Naive thymus-derived CD4-positive, alpha-beta T cell (primary cell): ENCODE data around the gene GCM1. TPM values are rescaled to one million over a fixed set of nuclear protein-coding genes. Genes with fewer than 3 reads are reported as not detected.

ENCODE experiments used
- ATAC-seq: fragments of 150-1000 bp; cut with Tn5 transposase; 2 replicates; pipeline ENCODE4 v1.10.0; 2021; ENCODE audit warnings: mild to moderate bottlenecking, moderate library complexity
- CTCF ChIA-PET: fragments of 350-600 bp; sonication (Branson Sonifier 250); formaldehyde crosslinking; loops from one replicate; lab custom pipeline; 2021; ENCODE audit warnings: antibody characterized with exemption; lab: Charles Lee
- POLR2A ChIA-PET: fragments of 350-600 bp; sonication (Branson Sonifier 250); formaldehyde crosslinking; loops from one replicate; lab custom pipeline; 2021; ENCODE audit warnings: antibody characterized with exemption, inconsistent platforms; lab: Charles Lee
- DNase-seq, 9 donors: peaks; one replicate each; pipeline versions ENCODE4 v3.0.0 to v3.0.0-alpha.2; 2020 to 2022; ENCODE audit warnings: mixed read lengths in 1 of 9
- H3K27ac ChIP-seq: one replicate; pipeline ENCODE4 v1.7.0; 2013; ENCODE audit warnings: mild to moderate bottlenecking, low read depth, low read length, moderate library complexity
- H3K27me3 ChIP-seq, 2 donors: one replicate each; pipeline ENCODE4 v1.7.0; 2013; ENCODE audit warnings: low read length in 2 of 2, mild to moderate bottlenecking in 2 of 2, moderate library complexity in 2 of 2; ENCODE audit not compliant: control insufficient read depth in 2 of 2, insufficient read depth in 2 of 2
- H3K36me3 ChIP-seq, 3 experiments: 1 replicate in 2 of 3; 2 replicates in 1 of 3; pipeline ENCODE4 v1.7.0; 2013; ENCODE audit warnings: low read length in 3 of 3, mild to moderate bottlenecking in 3 of 3, moderate library complexity in 1 of 3; ENCODE audit not compliant: insufficient read depth in 3 of 3, control insufficient read depth in 2 of 3
- H3K4me1 ChIP-seq, 2 donors: one replicate each; pipeline ENCODE4 v1.7.0; 2013; ENCODE audit warnings: low read length in 2 of 2, mild to moderate bottlenecking in 2 of 2, moderate library complexity in 1 of 2; ENCODE audit not compliant: control insufficient read depth in 2 of 2, insufficient read depth in 2 of 2
- H3K4me3 ChIP-seq: 2 replicates; pipeline ENCODE4 v1.7.0; 2013; ENCODE audit warnings: mild to moderate bottlenecking, low read length
- H3K9me3 ChIP-seq, 3 experiments: 1 replicate in 2 of 3; 2 replicates in 1 of 3; pipeline ENCODE4 v1.7.0; 2013; ENCODE audit warnings: low read length in 3 of 3; ENCODE audit not compliant: control insufficient read depth in 2 of 3
- H3K27ac Mint-ChIP-seq, 9 donors: one replicate each; pipeline ENCODE4 v1.8.0; 2020 to 2022; ENCODE audit warnings: mixed read lengths in 9 of 9, mild to moderate bottlenecking in 8 of 9, moderate library complexity in 5 of 9, inconsistent platforms in 2 of 9
- H3K27me3 Mint-ChIP-seq, 5 donors: one replicate each; pipeline ENCODE4 v1.8.0; 2021 to 2022; ENCODE audit warnings: mixed read lengths in 5 of 5, mild to moderate bottlenecking in 1 of 5
- H3K36me3 Mint-ChIP-seq, 5 donors: one replicate each; pipeline ENCODE4 v1.8.0; 2020 to 2022; ENCODE audit warnings: mixed read lengths in 5 of 5, mild to moderate bottlenecking in 3 of 5, inconsistent platforms in 1 of 5
- H3K4me1 Mint-ChIP-seq, 7 donors: one replicate each; pipeline ENCODE4 v1.8.0; 2020 to 2022; ENCODE audit warnings: mixed read lengths in 7 of 7, mild to moderate bottlenecking in 3 of 7, inconsistent platforms in 1 of 7
- H3K4me3 Mint-ChIP-seq, 10 donors: one replicate each; pipeline ENCODE4 v1.8.0; 2020 to 2022; ENCODE audit warnings: mild to moderate bottlenecking in 10 of 10, mixed read lengths in 10 of 10, moderate library complexity in 6 of 10, inconsistent platforms in 2 of 10
- H3K9me3 Mint-ChIP-seq, 11 donors: one replicate each; pipeline ENCODE4 v1.8.0; 2020 to 2022; ENCODE audit warnings: mixed read lengths in 11 of 11, mild to moderate bottlenecking in 4 of 11, inconsistent platforms in 1 of 11, moderate library complexity in 1 of 11
- intact Hi-C, 2 donors: fragments of 100-400 bp; cut with micrococcal nuclease; formaldehyde crosslinking; loops; one replicate each; pipeline ENCODE4 v1.15.1; 2023
- polyA plus RNA-seq, 2 donors: library from polyadenylated mRNA; unstranded; fragments of 300-500 nt; fragmentation: Illumina TruSeq; gene quantifications; one replicate each; pipeline ENCODE4 v1.2.3, GENCODE V29; 2021
- total RNA-seq, 6 experiments: library from RNA in 5 of 6; stranded (reverse) in 5 of 6; gene quantifications; 1 replicate in 5 of 6; 2 replicates in 1 of 6; pipeline ENCODE4 v1.2.3 and lab custom pipeline; 2021 to 2026

Gene GCM1
- total and polyA plus RNA-seq, 7 experiments from 2014 or later, result 0.07 TPM; not detected in 6

GRCh38 chr6:53095270-53095669, 53.4 kb downstream of the GCM1 start:
- no peaks in the 10 kb centered on the region for H3K9me3 ChIP-seq
- ChIA-PET CTCF (no interaction called here), POLR2A (no interaction called here)
- H3K4me1 ChIP-seq, result no peaks in the 10 kb centered on the region
- H3K27me3 ChIP-seq, result no peaks in the 10 kb centered on the region
- Mint-ChIP-seq H3K27me3 (no peaks in the 10 kb centered on the region), H3K9me3 (no peaks in the 10 kb centered on the region), H3K36me3 (peaks cover 6 to 54% (median 27%) of the 10 kb centered on the region in 5 donors), H3K4me1 (peaks cover 0 to 3% (median 0%) of the 10 kb centered on the region in 7 donors), H3K27ac (no peak overlapping the region), H3K4me3 (no peak overlapping the region)
- intact Hi-C loops, result no loop called here
- peaks cover 10 to 80% (median 36%) of the 10 kb centered on the region in 3 experiments for H3K36me3 ChIP-seq
- H3K4me3 ChIP-seq, result no peak overlapping the region
- no peak for ATAC-seq
- DNase-seq, result no peak
- no peak overlapping the region for H3K27ac ChIP-seq

- no peak for DNase-seq
- Mint-ChIP-seq H3K4me3 (no peak overlapping the region), H3K4me1 (peaks cover 0 to 3% (median 0%) of the 10 kb centered on the region in 7 donors), H3K36me3 (peaks cover 6 to 43% (median 24%) of the 10 kb centered on the region in 5 donors), H3K27ac (peak overlapping the region in 1 of 9 donors; percentile 30), H3K27me3 (no peaks in the 10 kb centered on the region), H3K9me3 (no peaks in the 10 kb centered on the region)
- H3K27ac ChIP-seq, result no peak overlapping the region
- intact Hi-C loops, result no loop called here
- H3K36me3 ChIP-seq, result peaks cover 6 to 79% (median 30%) of the 10 kb centered on the region in 3 experiments
- POLR2A ChIA-PET, result no interaction called here
- no peaks in the 10 kb centered on the region for H3K27me3 ChIP-seq
- H3K4me1 ChIP-seq, result no peaks in the 10 kb centered on the region
- CTCF ChIA-PET, result no interaction called here
- H3K9me3 ChIP-seq, result no peaks in the 10 kb centered on the region
- ATAC-seq, result no peak
- H3K4me3 ChIP-seq, result no peak overlapping the region
Measured at GRCh38 chr6:53090576-53090975, 58.1 kb downstream of the GCM1 start.

GRCh38 chr6:53089948-53090347, 58.7 kb downstream of the GCM1 start:
- DNase-seq, result no peak
- peaks cover 0 to 3% (median 0%) of the 10 kb centered on the region in 7 donors for H3K4me1 Mint-ChIP-seq
- no peaks in the 10 kb centered on the region for H3K27me3 Mint-ChIP-seq
- no peaks in the 10 kb centered on the region for H3K9me3 Mint-ChIP-seq
- Histone ChIP-seq H3K27ac (no peak overlapping the region), H3K4me1 (no peaks in the 10 kb centered on the region), H3K36me3 (peaks cover 6 to 74% (median 29%) of the 10 kb centered on the region in 3 experiments), H3K9me3 (no peaks in the 10 kb centered on the region), H3K27me3 (no peaks in the 10 kb centered on the region), H3K4me3 (no peak overlapping the region)
- ChIA-PET CTCF (no interaction called here), POLR2A (no interaction called here)
- intact Hi-C loops, result no loop called here
- peaks cover 6 to 37% (median 24%) of the 10 kb centered on the region in 5 donors for H3K36me3 Mint-ChIP-seq
- no peak overlapping the region for H3K4me3 Mint-ChIP-seq
- no peak for ATAC-seq
- H3K27ac Mint-ChIP-seq, result peak overlapping the region in 1 of 9 donors; percentile 38

GRCh38 chr6:53086302-53086701, 62.3 kb downstream of the GCM1 start:
- Mint-ChIP-seq H3K36me3 (peaks cover 0 to 42% (median 22%) of the 10 kb centered on the region in 5 donors), H3K4me3 (no peak overlapping the region), H3K27ac (peak overlapping the region in 2 of 9 donors; percentile 17 to 26), H3K4me1 (no peaks in the 10 kb centered on the region), H3K27me3 (no peaks in the 10 kb centered on the region), H3K9me3 (no peaks in the 10 kb centered on the region)
- intact Hi-C loops, result no loop called here
- no peak for DNase-seq
- no peak overlapping the region for H3K27ac ChIP-seq
- H3K36me3 ChIP-seq, result peaks cover 5 to 72% (median 22%) of the 10 kb centered on the region in 3 experiments
- ChIA-PET POLR2A (interaction anchor here (0.7 kb wide), 1 partner anchor 153 kb away, joined by 3 read pairs; no protein-coding TSS in a partner anchor), CTCF (interaction anchor here (0.9 kb wide), 1 partner anchor 10 kb away, joined by 3 read pairs; no protein-coding TSS in a partner anchor)
- no peaks in the 10 kb centered on the region for H3K9me3 ChIP-seq
- no peaks in the 10 kb centered on the region for H3K27me3 ChIP-seq
- H3K4me3 ChIP-seq, result no peak overlapping the region
- no peaks in the 10 kb centered on the region for H3K4me1 ChIP-seq
- ATAC-seq, result no peak

GRCh38 chr6:53080813-53081212, 67.8 kb downstream of the GCM1 start:
- Histone ChIP-seq H3K27ac (no peak overlapping the region), H3K36me3 (peaks cover 0 to 62% (median 17%) of the 10 kb centered on the region in 3 experiments), H3K4me1 (no peaks in the 10 kb centered on the region), H3K27me3 (no peaks in the 10 kb centered on the region), H3K4me3 (no peak overlapping the region), H3K9me3 (no peaks in the 10 kb centered on the region)
- intact Hi-C loops, result no loop called here
- ChIA-PET CTCF (interaction anchor here (1.5 kb wide), 1 partner anchor 22 kb away, joined by 3 read pairs; no protein-coding TSS in a partner anchor), POLR2A (no interaction called here)
- DNase-seq (no peak), ATAC-seq (no peak)
- no peak overlapping the region for H3K4me3 Mint-ChIP-seq
- H3K27me3 Mint-ChIP-seq, result no peaks in the 10 kb centered on the region
- peaks cover 4 to 51% (median 22%) of the 10 kb centered on the region in 5 donors for H3K36me3 Mint-ChIP-seq
- H3K4me1 Mint-ChIP-seq, result peaks cover 0 to 5% (median 0%) of the 10 kb centered on the region in 7 donors
- peak overlapping the region in 1 of 9 donors; percentile 21 for H3K27ac Mint-ChIP-seq
- no peaks in the 10 kb centered on the region for H3K9me3 Mint-ChIP-seq

Other genes with a start within 250 kb of the GCM1 start
- gene GSTA3, start 239.1 kb downstream of the GCM1 start, total RNA-seq, result not detected
- gene GSTA3, start 239.1 kb downstream of the GCM1 start, polyA plus RNA-seq, result not detected
- 1 to 10 TPM in 2 of 5 experiments, under 1 TPM in 2, not detected in 1; 0.34 to 3.3 (median 1.6) TPM for gene GSTA4, start 153.6 kb downstream of the GCM1 start, total RNA-seq
- gene GSTA4, start 153.6 kb downstream of the GCM1 start, polyA plus RNA-seq, result under 1 TPM; 0.31 to 0.97 TPM
- 10 to 100 TPM in 2 of 5 experiments, 1 to 10 TPM in 3; 9.0 to 14.8 (median 9.5) TPM for gene CILK1, start 87.0 kb downstream of the GCM1 start, total RNA-seq
- gene CILK1, start 87.0 kb downstream of the GCM1 start, polyA plus RNA-seq, result 1 to 10 TPM; 3.9 to 4.1 TPM
- gene FBXO9, start 83.4 kb downstream of the GCM1 start, total RNA-seq, result 100 to 1,000 TPM in 2 of 5 experiments, 10 to 100 TPM in 3; 62.9 to 133 (median 75.6) TPM
- 10 to 100 TPM; 52.3 to 60.6 TPM for gene FBXO9, start 83.4 kb downstream of the GCM1 start, polyA plus RNA-seq
- gene ELOVL5, start 200.1 kb upstream of the GCM1 start, total RNA-seq, result 100 to 1,000 TPM in 1 of 5 experiments, 10 to 100 TPM in 4; 49.7 to 124 (median 71.3) TPM
- gene ELOVL5, start 200.1 kb upstream of the GCM1 start, polyA plus RNA-seq, result 10 to 100 TPM; 40.9 to 52.5 TPM